Left ventricle myocardium inferior (tissue), 1 donor: ENCODE data around the gene AQP5. TPM values are rescaled to one million over a fixed set of nuclear protein-coding genes. Genes with fewer than 3 reads are reported as not detected.

Experiments used
- DNase-seq: peaks from one replicate; pipeline ENCODE4 v3.0.0-alpha.2; 2020
- H3K27ac ChIP-seq: fragments of 200-600 bp; replicated peaks from 2 replicates; pipeline ENCODE4 v1.8.0; 2021
- H3K27me3 ChIP-seq: fragments of 200-600 bp; 2 replicates; pipeline ENCODE4 v1.8.0; 2021; ENCODE audit warnings: low read depth
- H3K36me3 ChIP-seq: fragments of 200-600 bp; 2 replicates; pipeline ENCODE4 v1.8.0; 2021
- H3K4me1 ChIP-seq: fragments of 200-600 bp; 2 replicates; pipeline ENCODE4 v1.8.0; 2021
- H3K4me3 ChIP-seq: fragments of 200-600 bp; 2 replicates; pipeline ENCODE4 v1.8.0; 2021; ENCODE audit warnings: mild to moderate bottlenecking, moderate library complexity
- H3K9me3 ChIP-seq: fragments of 200-600 bp; replicated peaks from 2 replicates; pipeline ENCODE4 v1.8.0; 2021
- intact Hi-C: fragments of 100-400 bp; cut with micrococcal nuclease; formaldehyde crosslinking; loops from one replicate; pipeline ENCODE4 v1.11.0; 2022
- total RNA-seq: library from RNA; stranded (reverse); fragmentation: NEBNext Ultra II Directional; extraction: Animal tissue kit (Norgen Biotek cat#: 25700); gene quantifications from one replicate; pipeline ENCODE4 v1.2.1, GENCODE V29; 2021
- TF ChIP-seq, protein P1 (sequence below): fragments of 200-600 bp; IDR thresholded peaks from 2 replicates; pipeline ENCODE4 v1.8.0; 2021; ENCODE audit warnings: antibody characterized with exemption, mild to moderate bottlenecking, borderline replicate concordance
- donor health status: DM: no; HTN: yes; CAD: no; lungs with severe emphysema.

Gene AQP5
- total RNA-seq, 1 donor from 2014 or later = 0.41 TPM

- intact Hi-C loops = loop anchor here (5.0 kb wide), 1 partner anchor 88 kb away; the partner anchor contains the start of gene ASIC1
- TF ChIP-seq, protein P1, sequence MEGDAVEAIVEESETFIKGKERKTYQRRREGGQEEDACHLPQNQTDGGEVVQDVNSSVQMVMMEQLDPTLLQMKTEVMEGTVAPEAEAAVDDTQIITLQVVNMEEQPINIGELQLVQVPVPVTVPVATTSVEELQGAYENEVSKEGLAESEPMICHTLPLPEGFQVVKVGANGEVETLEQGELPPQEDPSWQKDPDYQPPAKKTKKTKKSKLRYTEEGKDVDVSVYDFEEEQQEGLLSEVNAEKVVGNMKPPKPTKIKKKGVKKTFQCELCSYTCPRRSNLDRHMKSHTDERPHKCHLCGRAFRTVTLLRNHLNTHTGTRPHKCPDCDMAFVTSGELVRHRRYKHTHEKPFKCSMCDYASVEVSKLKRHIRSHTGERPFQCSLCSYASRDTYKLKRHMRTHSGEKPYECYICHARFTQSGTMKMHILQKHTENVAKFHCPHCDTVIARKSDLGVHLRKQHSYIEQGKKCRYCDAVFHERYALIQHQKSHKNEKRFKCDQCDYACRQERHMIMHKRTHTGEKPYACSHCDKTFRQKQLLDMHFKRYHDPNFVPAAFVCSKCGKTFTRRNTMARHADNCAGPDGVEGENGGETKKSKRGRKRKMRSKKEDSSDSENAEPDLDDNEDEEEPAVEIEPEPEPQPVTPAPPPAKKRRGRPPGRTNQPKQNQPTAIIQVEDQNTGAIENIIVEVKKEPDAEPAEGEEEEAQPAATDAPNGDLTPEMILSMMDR = no peak
- H3K9me3 ChIP-seq = no peaks in the 10 kb centered on the region
- H3K27me3 ChIP-seq = peaks cover 50% of the 10 kb centered on the region
- no peak overlapping the region for H3K27ac ChIP-seq
- H3K4me3 ChIP-seq = no peak overlapping the region
- H3K36me3 ChIP-seq = no peaks in the 10 kb centered on the region
- DNase-seq = no peak
- peaks cover 14% of the 10 kb centered on the region for H3K4me1 ChIP-seq
These were observed 7.4 kb downstream of the AQP5 start for GRCh38 chr12:49969027-49969426.

DNA sequence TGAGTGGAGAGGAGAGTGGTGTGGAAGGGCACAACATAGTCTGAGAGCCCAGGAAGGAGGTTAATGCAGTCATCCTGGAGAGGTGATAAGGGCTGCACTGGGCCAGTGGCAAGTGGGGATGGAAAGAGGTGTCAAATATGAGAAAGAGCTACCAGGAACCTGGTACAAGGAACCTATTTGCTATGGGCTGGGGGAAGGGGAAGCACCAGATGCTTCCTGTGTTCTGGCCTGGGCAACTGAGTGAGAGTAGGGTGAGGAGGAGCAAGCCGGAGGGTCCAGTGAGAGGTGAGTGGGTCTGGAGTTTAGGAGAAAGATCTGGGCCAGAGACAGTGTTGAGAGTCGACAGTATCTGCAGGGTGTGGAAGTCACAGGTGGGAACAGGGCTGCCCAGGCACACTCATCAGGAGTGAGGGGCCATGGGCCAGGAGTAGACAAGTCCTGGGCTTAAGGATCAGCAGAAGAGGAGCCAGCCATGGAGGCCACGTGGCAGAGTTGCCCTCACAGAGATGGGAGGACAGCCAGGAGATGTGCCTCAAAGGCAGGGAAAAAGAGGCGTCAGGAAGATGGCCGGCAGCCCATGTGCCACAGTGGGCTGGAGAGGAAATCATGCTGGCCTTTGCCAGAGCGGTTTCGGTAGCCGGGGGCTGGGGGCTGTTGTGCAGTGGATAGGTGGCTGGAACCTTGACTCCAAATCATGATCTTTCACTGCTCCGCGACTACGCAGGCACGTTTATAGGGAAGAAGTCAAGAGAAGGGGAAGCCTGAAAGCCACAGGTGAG, 8.2 kb downstream of the AQP5 start:
- Histone ChIP-seq H3K4me3 (no peak overlapping the region), H3K9me3 (no peaks in the 10 kb centered on the region), H3K36me3 (no peaks in the 10 kb centered on the region), H3K27me3 (peaks cover 58% of the 10 kb centered on the region), H3K4me1 (peaks cover 22% of the 10 kb centered on the region), H3K27ac (no peak overlapping the region)
- intact Hi-C loops = loop anchor here (5.0 kb wide), 1 partner anchor 87 kb away; the partner anchor contains the start of gene ASIC1
- no peak for DNase-seq
- TF ChIP-seq, protein P1 = no peak

DNA sequence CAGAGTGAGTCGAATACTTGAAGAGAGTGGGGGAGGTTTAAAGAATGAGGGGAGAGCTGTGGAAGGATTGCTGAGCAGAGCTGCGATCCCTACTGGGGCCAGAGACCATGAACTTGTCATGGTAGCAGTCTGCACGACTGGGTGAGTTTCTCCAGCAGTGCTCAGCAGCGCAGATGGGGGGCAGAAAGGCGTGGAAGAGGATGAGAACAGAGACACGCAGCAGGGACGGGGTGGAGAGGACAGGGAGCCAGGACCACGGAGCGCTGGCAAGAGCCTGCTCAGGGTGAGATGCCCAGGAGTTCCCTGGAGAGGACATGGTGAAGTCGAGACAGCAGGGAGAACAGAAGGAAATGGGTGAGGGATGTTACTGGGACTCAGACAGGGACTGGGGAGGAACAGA, 9.0 kb downstream of the AQP5 start:
- Histone ChIP-seq H3K36me3 (no peaks in the 10 kb centered on the region), H3K4me3 (no peak overlapping the region), H3K27me3 (peaks cover 66% of the 10 kb centered on the region), H3K27ac (no peak overlapping the region), H3K4me1 (peaks cover 28% of the 10 kb centered on the region), H3K9me3 (no peaks in the 10 kb centered on the region)
- intact Hi-C loops = no loop called here
- TF ChIP-seq, protein P1 = no peak
- DNase-seq = no peak

- intact Hi-C loops = no loop called here
- peaks cover 28% of the 10 kb centered on the region for H3K4me1 ChIP-seq
- TF ChIP-seq, protein P1 = no peak
- DNase-seq = no peak
- no peaks in the 10 kb centered on the region for H3K9me3 ChIP-seq
- H3K4me3 ChIP-seq = no peak overlapping the region
- H3K27me3 ChIP-seq = peaks cover 71% of the 10 kb centered on the region
- H3K27ac ChIP-seq = no peak overlapping the region
- H3K36me3 ChIP-seq = no peaks in the 10 kb centered on the region
These were observed 9.5 kb downstream of the AQP5 start for GRCh38 chr12:49971141-49971540.

GRCh38 chr12:49972129-49972528, 10.5 kb downstream of the AQP5 start:
- intact Hi-C loops = no loop called here
- H3K27me3 ChIP-seq = peaks cover 79% of the 10 kb centered on the region

More at GRCh38 chr12:49972129-49972528, 10.5 kb downstream of the AQP5 start:
- Histone ChIP-seq H3K36me3 (no peaks in the 10 kb centered on the region), H3K27ac (no peak overlapping the region), H3K9me3 (no peaks in the 10 kb centered on the region), H3K4me3 (no peak overlapping the region), H3K4me1 (peaks cover 24% of the 10 kb centered on the region)
- DNase-seq = no peak
- TF ChIP-seq, protein P1 = no peak
